Measurements from ENCODE around the gene FGFRL1.
"Not testable (repeated sequence)": the region's sequence is repeated elsewhere in the genome, so short reads cannot be mapped to it uniquely, and the experiment has no call there.

Gene FGFRL1

GRCh38 chr4:1051472-1051871 is 40.0 kb downstream of the FGFRL1 start:
- no peak for DNase-seq (ENCODE audit: low read depth in 3 of 3)

DNA sequence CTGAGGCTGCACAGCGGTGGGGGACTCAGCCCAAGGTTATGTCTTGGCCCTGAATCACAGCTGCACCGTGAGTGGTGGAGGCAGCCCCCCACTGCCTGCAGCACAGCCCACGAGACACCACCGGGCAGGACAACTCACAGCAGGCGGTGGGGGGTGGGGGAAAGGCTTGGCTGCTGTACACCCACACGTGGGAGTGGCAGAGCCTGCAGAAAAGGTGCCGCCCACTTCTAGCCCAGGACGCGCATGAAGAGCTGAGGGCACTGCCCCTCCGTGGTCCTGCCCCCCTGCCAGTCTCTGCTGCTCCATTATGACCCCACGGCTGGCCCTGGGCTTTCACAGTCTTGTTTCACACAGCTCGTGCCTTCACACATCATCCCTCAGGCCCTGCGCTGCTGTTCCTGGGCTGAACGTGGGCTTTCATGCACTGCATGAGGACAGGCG is 40.8 kb downstream of the FGFRL1 start:
- DNase-seq (ENCODE audit: low read depth in 3 of 3), result no peak

DNA sequence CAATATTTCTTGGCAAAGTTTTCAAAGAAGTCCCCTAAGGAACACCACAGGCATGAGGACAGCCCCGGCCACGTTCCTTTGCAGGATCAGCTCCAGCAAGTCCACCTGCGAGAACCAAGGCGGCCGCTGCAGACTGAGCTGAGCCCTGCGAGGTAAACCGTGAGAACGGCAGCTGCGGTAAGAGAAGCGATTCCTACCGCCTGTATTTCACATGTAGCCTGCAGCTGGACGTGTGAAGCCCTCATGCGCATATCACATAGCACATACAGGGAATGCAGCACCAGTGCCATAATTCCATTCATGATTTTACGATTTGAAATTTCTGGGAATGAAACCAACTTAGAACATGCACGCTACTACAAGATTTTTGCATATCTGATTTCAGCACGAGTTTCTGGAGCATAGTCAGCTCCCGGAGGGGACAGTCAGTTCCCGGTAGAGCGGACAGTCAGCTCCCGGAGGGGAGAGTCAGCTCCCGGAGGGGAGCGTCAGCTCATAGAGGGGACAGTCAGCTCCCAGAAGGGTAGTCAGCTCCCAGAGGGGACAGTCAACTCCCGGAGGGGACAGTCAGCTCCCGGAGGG is 41.7 kb downstream of the FGFRL1 start:
- no peak for DNase-seq (ENCODE audit: low read depth in 3 of 3)

DNA sequence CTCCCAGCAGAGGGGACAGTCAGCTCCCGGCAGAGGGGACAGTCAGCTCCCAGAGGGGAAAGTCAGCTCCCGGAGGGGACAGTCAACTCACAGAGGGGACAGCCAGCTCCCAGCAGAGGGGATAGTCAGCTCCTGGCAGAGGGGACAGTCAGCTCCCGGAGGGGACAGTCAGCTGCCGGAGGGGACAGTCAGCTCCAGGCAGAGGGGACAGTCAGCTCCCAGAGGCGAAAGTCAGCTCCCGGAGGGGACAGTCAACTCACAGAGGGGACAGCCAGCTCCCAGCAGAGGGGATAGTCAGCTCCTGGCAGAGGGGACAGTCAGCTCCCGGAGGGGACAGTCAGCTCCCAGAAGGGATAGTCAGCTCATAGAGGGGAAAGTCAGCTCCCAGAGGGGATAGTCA is 42.5 kb downstream of the FGFRL1 start:
- not testable (repeated sequence) for DNase-seq (ENCODE audit: low read depth in 3 of 3)

GRCh38 chr4:1054696-1055242 is 43.3 kb downstream of the FGFRL1 start:
- not testable (repeated sequence) for DNase-seq (ENCODE audit: low read depth in 3 of 3)

GRCh38 chr4:1055243-1055701 is 43.8 kb downstream of the FGFRL1 start:
- not testable (repeated sequence) for DNase-seq (ENCODE audit: low read depth in 3 of 3)

DNA sequence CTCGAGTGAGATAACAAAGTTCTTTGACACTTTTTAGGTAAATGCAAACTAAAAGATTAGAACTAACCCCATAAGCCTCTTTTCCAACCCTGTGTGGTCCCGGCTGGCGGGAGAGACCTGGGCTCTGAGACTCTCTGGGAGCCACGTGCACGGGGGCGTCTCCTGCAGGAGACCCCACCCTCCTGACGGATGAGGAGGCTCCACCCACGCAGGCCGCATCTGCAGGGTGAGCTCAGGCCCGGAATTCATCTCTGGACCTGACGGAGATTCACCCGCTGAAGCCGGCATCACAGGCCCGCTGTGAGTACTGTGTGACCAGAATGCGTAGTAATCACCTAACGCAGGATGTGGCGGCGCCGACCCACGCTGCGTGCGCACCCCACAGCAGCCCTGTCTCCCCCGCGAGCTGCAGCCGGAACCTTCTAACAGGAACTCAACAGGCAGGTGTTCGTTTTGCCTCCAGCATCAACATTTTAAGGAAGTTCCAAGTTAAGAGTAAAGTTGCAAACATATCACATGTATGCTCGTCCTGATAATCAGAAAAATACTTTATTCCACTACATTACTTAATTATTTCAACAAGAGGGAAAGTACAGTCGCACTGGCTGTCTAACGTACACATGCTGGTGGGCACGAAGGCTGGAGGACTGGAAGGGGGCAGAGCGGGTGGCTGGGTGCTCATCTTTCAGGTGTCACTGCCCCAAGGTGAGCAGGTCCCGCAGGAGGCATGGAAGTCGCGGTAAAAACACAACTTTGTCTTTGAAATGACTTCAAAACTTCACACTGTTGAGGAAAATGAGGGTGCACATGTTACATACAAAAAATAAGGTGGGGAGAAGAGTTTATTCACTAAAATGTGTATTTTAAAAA is 44.5 kb downstream of the FGFRL1 start:
- peak; percentile 43 to 70 (median 62) for DNase-seq (ENCODE audit: low read depth in 3 of 3)

- DNase-seq (ENCODE audit: low read depth in 3 of 3), result no peak
These were observed 45.4 kb downstream of the FGFRL1 start for GRCh38 chr4:1056671-1057402.

GRCh38 chr4:1057403-1057745 is 45.9 kb downstream of the FGFRL1 start:
- DNase-seq (ENCODE audit: low read depth in 3 of 3), result no peak

DNA sequence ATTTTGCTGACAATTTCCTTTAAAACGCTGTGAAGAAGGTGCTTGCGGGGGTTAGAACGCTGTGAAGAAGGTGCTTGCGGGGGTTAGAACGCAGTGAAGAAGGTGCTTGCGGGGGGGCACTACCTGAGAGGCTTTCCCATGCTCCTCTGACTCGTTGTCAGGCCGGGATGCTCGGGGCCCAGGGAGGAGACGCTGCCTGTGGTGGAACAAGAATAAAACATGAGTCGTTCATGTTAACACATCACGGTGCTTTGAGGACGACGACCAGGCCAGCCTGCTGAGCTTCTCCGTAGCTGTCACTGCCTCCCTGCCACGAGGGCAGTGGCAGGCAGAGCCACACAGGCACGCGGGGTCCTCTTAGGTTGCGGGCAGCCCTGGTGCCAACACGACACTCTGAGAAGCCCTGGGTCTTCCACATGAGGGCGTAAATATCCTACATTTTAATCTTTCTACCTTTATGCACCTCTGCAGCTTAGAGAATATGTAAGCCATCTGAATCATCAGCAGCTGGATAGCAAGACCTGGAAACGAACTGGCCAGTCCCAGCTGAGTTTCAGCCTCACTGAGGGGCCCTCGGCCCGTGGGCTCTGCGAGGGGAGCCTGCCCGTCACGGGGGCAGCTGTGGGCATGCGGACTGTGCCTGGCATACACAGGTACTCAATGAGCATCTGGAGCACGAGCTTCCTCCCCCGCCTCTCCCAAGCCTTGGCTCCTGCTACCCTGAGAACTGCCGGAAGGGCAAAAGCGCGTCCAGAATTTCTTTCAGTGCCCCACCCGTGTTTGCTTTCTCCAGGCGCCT is 47.0 kb downstream of the FGFRL1 start:
- DNase-seq (ENCODE audit: low read depth in 3 of 3), result no peak

DNA sequence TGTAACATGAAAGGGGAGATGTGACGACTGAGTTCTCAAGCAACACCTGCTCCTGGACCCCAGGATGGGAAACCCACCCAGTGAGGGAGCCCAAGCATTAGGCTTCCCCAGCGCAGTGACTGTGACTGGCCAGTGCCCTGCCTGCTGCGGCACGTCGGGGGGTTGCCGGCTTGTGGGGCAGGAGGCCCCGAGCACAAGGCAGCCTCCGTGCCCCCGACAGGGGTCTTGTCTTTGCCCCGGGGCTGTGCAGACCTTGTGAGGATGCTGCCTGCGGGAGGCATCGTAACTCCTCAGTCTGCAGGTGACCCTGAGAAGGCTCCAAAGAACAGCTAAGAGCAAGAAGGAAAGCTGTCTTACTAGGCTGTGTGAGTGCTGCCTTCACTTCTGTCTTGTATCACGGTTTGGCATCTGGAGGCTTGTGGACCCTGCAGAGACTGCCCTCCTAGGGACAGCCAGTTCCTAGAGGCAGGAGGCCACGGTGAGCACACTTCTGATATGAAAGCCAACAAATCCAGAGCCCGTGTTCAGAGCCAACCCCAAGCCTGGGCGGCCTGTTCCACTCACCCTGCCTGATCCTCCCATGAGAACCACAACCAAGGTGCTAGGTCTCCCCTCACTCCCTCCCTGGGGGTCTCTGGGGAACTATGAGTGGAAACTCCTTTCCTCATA is 47.7 kb downstream of the FGFRL1 start:
- no peak for DNase-seq (ENCODE audit: low read depth in 3 of 3)

DNA sequence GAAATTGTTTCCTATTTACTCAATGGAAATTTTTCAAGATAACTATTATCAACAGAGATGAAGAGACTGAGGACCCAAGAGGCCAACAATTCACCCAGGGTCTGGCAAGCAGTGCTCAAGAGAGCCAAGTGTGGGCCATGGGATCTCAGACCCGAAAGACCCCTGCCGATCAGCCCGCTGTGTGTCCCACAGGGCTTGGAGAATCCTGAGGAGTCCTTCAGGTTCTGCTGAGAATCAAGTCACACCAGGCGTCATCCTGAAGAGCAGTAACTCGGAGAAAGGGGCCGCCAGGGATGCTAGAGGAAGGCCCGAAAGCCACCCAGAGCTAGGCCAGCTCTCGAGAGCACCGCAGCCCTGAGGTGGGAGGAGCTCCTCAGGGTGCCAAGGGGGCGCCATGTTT is 48.7 kb downstream of the FGFRL1 start:
- DNase-seq (ENCODE audit: low read depth in 3 of 3), result no peak

- DNase-seq (ENCODE audit: low read depth in 3 of 3), result no peak
These were observed 49.2 kb downstream of the FGFRL1 start for GRCh38 chr4:1060621-1061020.

DNA sequence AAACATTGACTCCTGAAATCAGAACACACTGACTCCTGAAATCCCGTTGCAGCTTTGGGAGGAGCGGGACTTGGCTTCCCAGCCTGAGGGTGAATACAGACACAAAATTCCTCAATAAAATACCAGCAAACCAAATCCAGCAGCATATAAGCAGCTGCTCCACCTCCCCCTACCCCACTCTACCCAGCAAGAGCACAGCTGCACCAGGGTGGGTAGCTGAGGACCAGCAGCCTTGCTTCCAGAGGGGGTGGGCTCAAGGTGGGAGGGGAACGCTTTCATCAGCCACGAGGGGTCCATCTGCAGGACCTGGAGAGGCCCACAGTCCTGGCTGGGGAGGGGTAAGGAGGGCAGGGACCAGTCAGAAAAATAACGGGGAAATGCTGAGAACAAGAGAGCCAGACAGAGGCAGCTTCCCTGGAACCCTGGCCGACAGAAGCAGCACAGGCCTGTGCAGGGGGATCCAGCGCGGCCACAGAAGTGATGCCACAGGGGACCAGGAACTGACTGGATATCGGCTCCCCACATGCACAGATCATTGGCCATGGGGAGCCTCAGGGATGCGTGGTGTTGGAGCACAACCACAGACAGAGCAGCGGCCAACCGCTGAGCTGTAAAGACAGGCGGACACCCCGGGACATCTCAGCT is 49.8 kb downstream of the FGFRL1 start:
- no peak for DNase-seq (ENCODE audit: low read depth in 3 of 3)

- no peak for DNase-seq (ENCODE audit: low read depth in 3 of 3)
These were observed 50.3 kb downstream of the FGFRL1 start for GRCh38 chr4:1061760-1062159.

- no peak for DNase-seq (ENCODE audit: low read depth in 3 of 3)
These were observed 51.0 kb downstream of the FGFRL1 start for GRCh38 chr4:1062419-1062818.

- DNase-seq (ENCODE audit: low read depth in 3 of 3), result no peak
These were observed 54.3 kb downstream of the FGFRL1 start for GRCh38 chr4:1065732-1066131.

- DNase-seq (ENCODE audit: low read depth in 3 of 3), result no peak
These were observed 58.0 kb downstream of the FGFRL1 start for GRCh38 chr4:1069394-1069793.

DNA sequence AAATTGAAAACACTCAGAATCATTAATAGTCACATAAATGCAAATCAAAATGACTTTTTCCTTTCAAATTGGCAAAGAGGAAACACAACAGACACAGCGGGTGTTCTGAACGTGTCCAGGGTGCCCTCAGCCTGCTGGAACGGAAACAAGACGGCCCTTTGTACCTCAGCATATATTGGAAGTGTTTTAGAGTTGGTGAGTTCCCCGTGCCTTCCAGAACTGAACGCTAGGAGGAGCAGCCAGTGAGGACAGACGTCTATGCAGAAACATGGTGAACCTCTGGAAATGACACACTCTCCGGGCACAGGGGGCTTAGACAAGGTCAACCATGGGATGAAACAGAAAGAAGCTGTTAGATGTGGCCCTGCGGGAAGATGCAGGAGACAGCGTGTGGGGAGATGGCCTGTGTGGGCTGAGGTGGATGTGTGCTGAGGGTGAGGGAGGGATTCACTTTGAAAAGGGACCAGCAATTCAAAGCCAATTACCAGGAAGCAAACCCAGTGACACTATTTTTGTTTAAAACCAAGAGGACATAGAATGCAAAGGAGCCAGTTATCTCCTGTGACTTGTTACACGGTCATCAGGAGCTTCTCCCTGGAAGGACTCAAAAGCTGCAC is 61.5 kb downstream of the FGFRL1 start:
- peak; percentile 33 to 45 (median 33) for DNase-seq (ENCODE audit: low read depth in 3 of 3)

- no peak for DNase-seq (ENCODE audit: low read depth in 3 of 3)
These were observed 62.7 kb downstream of the FGFRL1 start for GRCh38 chr4:1074077-1074476.
